Endothelial cell (in vitro differentiated cells): ENCODE data around the gene POU5F1. TPM values are rescaled to one million over a fixed set of nuclear protein-coding genes. Genes with fewer than 3 reads are reported as not detected.

Experiments used
- DNase-seq: peaks from one replicate; pipeline ENCODE4 v3.0.0; 2021; ENCODE audit warnings: low spot score
- H3K27ac Mint-ChIP-seq: one replicate; pipeline ENCODE4 v1.8.0; 2021; ENCODE audit warnings: mixed read lengths, inconsistent platforms; ENCODE audit not compliant: unreplicated experiment
- H3K27me3 Mint-ChIP-seq: one replicate; pipeline ENCODE4 v1.8.0; 2021; ENCODE audit warnings: mild to moderate bottlenecking, moderate library complexity, mixed read lengths, inconsistent platforms; ENCODE audit not compliant: unreplicated experiment
- H3K36me3 Mint-ChIP-seq: one replicate; pipeline ENCODE4 v1.8.0; 2021; ENCODE audit warnings: mild to moderate bottlenecking, low read depth, mixed read lengths, inconsistent platforms; ENCODE audit not compliant: unreplicated experiment
- H3K4me1 Mint-ChIP-seq: one replicate; pipeline ENCODE4 v1.8.0; 2021; ENCODE audit warnings: mild to moderate bottlenecking, mixed read lengths, inconsistent platforms; ENCODE audit not compliant: unreplicated experiment
- H3K4me3 Mint-ChIP-seq: one replicate; pipeline ENCODE4 v1.8.0; 2021; ENCODE audit warnings: mild to moderate bottlenecking, mixed read lengths, inconsistent platforms; ENCODE audit not compliant: unreplicated experiment
- H3K9me3 Mint-ChIP-seq: one replicate; pipeline ENCODE4 v1.8.0; 2021; ENCODE audit warnings: mixed read lengths, inconsistent platforms; ENCODE audit not compliant: unreplicated experiment
- CTCF ChIP-seq: fragments of 200-600 bp; sonication (generic); IDR thresholded peaks from one replicate; pipeline ENCODE4 v1.5.0; 2021; ENCODE audit warnings: antibody characterized with exemption; ENCODE audit not compliant: unreplicated experiment
- total RNA-seq: library from RNA; stranded (reverse); fragmentation: NEBNext Ultra II Directional; extraction: Animal tissue kit (Norgen Biotek cat#: 25700); gene quantifications from one replicate; pipeline ENCODE4 v1.2.1, GENCODE V29; 2021; ENCODE audit not compliant: unreplicated experiment

Gene POU5F1
- total RNA-seq, 1 donor from 2014 or later: 88.7 TPM

GRCh38 chr6:31163922-31164321 lies 6.6 kb downstream of the POU5F1 start:
- Mint-ChIP-seq H3K4me1 (peaks cover 6% of the 10 kb centered on the region), H3K27ac (no peak overlapping the region), H3K4me3 (no peak overlapping the region), H3K9me3 (no peaks in the 10 kb centered on the region), H3K27me3 (no peaks in the 10 kb centered on the region), H3K36me3 (peaks cover 4% of the 10 kb centered on the region)
- TF ChIP-seq CTCF: no peak
- no peak for DNase-seq

GRCh38 chr6:31162463-31163165 lies 7.9 kb downstream of the POU5F1 start:
- H3K4me1 Mint-ChIP-seq: peaks cover 2% of the 10 kb centered on the region
- H3K27ac Mint-ChIP-seq: no peak overlapping the region
- TF ChIP-seq CTCF: no peak
- no peaks in the 10 kb centered on the region for H3K9me3 Mint-ChIP-seq
- peaks cover 2% of the 10 kb centered on the region for H3K27me3 Mint-ChIP-seq
- no peaks in the 10 kb centered on the region for H3K36me3 Mint-ChIP-seq
- DNase-seq: no peak
- H3K4me3 Mint-ChIP-seq: no peak overlapping the region

GRCh38 chr6:31161216-31162126 lies 9.0 kb downstream of the POU5F1 start:
- H3K27me3 Mint-ChIP-seq: peaks cover 4% of the 10 kb centered on the region
- no peaks in the 10 kb centered on the region for H3K9me3 Mint-ChIP-seq
- DNase-seq: no peak
- peaks cover 2% of the 10 kb centered on the region for H3K4me1 Mint-ChIP-seq
- H3K27ac Mint-ChIP-seq: no peak overlapping the region
- TF ChIP-seq CTCF: no peak
- no peak overlapping the region for H3K4me3 Mint-ChIP-seq
- no peaks in the 10 kb centered on the region for H3K36me3 Mint-ChIP-seq

- peaks cover 3% of the 10 kb centered on the region for H3K36me3 Mint-ChIP-seq
- peaks cover 2% of the 10 kb centered on the region for H3K4me1 Mint-ChIP-seq
- peaks cover 4% of the 10 kb centered on the region for H3K27me3 Mint-ChIP-seq
- no peaks in the 10 kb centered on the region for H3K9me3 Mint-ChIP-seq
- no peak for TF ChIP-seq CTCF
- H3K27ac Mint-ChIP-seq: peak overlapping the region; percentile 92
- DNase-seq: no peak
- peak overlapping the region; percentile 97 for H3K4me3 Mint-ChIP-seq
These were observed 11.3 kb downstream of the POU5F1 start for GRCh38 chr6:31158863-31159855.
